ENCODE measurements around the gene GTF2F1. TPM values are rescaled to one million over a fixed set of nuclear protein-coding genes. Genes with fewer than 3 reads are reported as not detected.

The GTF2F1 gene
- total RNA-seq, 1 experiment from 2014 or later, result 67.2 TPM

DNA sequence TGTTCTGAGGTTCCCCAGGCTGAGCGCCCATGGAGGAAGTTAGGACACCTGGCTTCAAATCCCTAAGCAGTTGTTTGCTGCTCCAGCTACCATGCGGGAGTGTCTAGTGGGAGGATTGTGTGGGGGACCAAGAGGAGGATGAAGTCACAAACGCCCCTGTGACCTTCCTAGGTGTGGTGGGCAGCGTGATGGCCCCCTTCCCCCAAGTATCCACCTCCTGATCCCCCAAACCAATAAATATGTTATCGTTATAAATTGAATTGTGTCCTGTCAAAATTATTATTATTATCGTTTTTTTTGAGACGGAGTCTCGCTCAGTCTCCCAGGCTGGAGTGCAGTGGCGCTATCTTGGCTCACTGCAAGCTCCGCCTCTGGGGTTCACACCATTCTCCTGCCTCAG lies 40.7 kb upstream of the GTF2F1 start, which contains the start of gene SLC25A41:
SLC25A41 (minus strand) TSS at position 101 of the 400 bp plus-strand sequence; CDS start at position 31, 70 bp downstream.
- H3T11ph ChIP-seq (ENCODE audit: low read length), result no peak within 1 kb of the TSS
- H3K23ac ChIP-seq (ENCODE audit: insufficient read length, low read depth, low read length), result no peak within 1 kb of the TSS
- H3K4ac ChIP-seq (ENCODE audit: low read depth, low read length), result no peak within 1 kb of the TSS
- Mint-ChIP-seq H3K27me3 (ENCODE audit: low read depth) (peaks cover 26% of the 10 kb centered on the region), H3K4me1 (peaks cover 0 to 5% of the 10 kb centered on the region in 2 experiments; a peak in 1 of 4 replicates), H3K27ac (no peak within 1 kb of the TSS), H3K4me3 (no peak within 1 kb of the TSS), H3K36me3 (ENCODE audit: insufficient read depth in 1 of 3, low read depth in 3 of 3) (no peaks in the 10 kb centered on the region), H3K9me3 (no peaks in the 10 kb centered on the region; a peak in 2 of 5 replicates)
- no peak within 1 kb of the TSS for H4K5ac ChIP-seq (ENCODE audit: insufficient read length, low read depth, low read length)
- no peak within 1 kb of the TSS for H3K14ac ChIP-seq (ENCODE audit: insufficient read depth, low read length)
- no peaks in the 10 kb centered on the region for H3K9me3 ChIP-seq (ENCODE audit: control insufficient read depth, low read depth, low read length)
- no peak within 1 kb of the TSS for H2AK5ac ChIP-seq (ENCODE audit: insufficient read length, low read length)
- no peak within 1 kb of the TSS for H4K91ac ChIP-seq (ENCODE audit: insufficient read length, low read depth, low read length)
- no peak within 1 kb of the TSS for H4K8ac ChIP-seq (replicated peaks; ENCODE audit: insufficient read length, low read depth, low read length)
- no peak within 1 kb of the TSS for H3K56ac ChIP-seq (ENCODE audit: insufficient read length, low read depth, low read length)
- no peaks in the 10 kb centered on the region for H3K27me3 ChIP-seq (ENCODE audit: insufficient read depth, low read length)
- no peak within 1 kb of the TSS for H2BK15ac ChIP-seq (ENCODE audit: low read depth, low read length)
- no peak within 1 kb of the TSS for H2BK120ac ChIP-seq (ENCODE audit: low read depth, low read length, poor library complexity, severe bottlenecking)
- no peak within 1 kb of the TSS for H3K9ac ChIP-seq (ENCODE audit: extremely low read depth, insufficient read length, low read length)
- no peak for DNase-seq
- no peak within 1 kb of the TSS for H3K4me2 ChIP-seq (ENCODE audit: insufficient read depth, insufficient read length, low read length)
- H3K27ac ChIP-seq (ENCODE audit: insufficient read length, low read depth, low read length), result no peak within 1 kb of the TSS
- H2BK5ac ChIP-seq (ENCODE audit: insufficient read length, low read length), result no peak within 1 kb of the TSS
- no peaks in the 10 kb centered on the region for H3K23me2 ChIP-seq (ENCODE audit: insufficient read length, low read depth, low read length, poor library complexity, severe bottlenecking)
- no CpG with 5 or more reads among the region's 10 CpGs for WGBS (ENCODE audit: extremely low coverage, insufficient read length, low lambda C conversion rate)
- no peaks in the 10 kb centered on the region for H3K79me2 ChIP-seq (ENCODE audit: insufficient read depth, low read length)
- no peak within 1 kb of the TSS for H3K18ac ChIP-seq (ENCODE audit: insufficient read length, low read depth, low read length)
- H3K79me1 ChIP-seq (ENCODE audit: insufficient read depth, low read depth, low read length, poor library complexity, severe bottlenecking), result no peaks in the 10 kb centered on the region
- no peak within 1 kb of the TSS for H2AFZ ChIP-seq (ENCODE audit: low read length)
- H2BK20ac ChIP-seq (ENCODE audit: low read depth, low read length, poor library complexity, severe bottlenecking), result no peak within 1 kb of the TSS
- no peak for TF ChIP-seq CTCF (conservative IDR thresholded peaks at IDR 0.05)
- no peaks in the 10 kb centered on the region for H3K4me1 ChIP-seq (ENCODE audit: insufficient read depth, low read length)
- H2BK12ac ChIP-seq (ENCODE audit: insufficient read length, low read depth, low read length), result no peak within 1 kb of the TSS
- no peaks in the 10 kb centered on the region for H4K20me1 ChIP-seq (ENCODE audit: control insufficient read depth, insufficient read depth, insufficient read length)
